ENCODE results near the gene KIF5A.
"Not testable (repeated sequence)": the region's sequence is repeated elsewhere in the genome, so short reads cannot be mapped to it uniquely, and the experiment has no call there.

Gene KIF5A

DNA sequence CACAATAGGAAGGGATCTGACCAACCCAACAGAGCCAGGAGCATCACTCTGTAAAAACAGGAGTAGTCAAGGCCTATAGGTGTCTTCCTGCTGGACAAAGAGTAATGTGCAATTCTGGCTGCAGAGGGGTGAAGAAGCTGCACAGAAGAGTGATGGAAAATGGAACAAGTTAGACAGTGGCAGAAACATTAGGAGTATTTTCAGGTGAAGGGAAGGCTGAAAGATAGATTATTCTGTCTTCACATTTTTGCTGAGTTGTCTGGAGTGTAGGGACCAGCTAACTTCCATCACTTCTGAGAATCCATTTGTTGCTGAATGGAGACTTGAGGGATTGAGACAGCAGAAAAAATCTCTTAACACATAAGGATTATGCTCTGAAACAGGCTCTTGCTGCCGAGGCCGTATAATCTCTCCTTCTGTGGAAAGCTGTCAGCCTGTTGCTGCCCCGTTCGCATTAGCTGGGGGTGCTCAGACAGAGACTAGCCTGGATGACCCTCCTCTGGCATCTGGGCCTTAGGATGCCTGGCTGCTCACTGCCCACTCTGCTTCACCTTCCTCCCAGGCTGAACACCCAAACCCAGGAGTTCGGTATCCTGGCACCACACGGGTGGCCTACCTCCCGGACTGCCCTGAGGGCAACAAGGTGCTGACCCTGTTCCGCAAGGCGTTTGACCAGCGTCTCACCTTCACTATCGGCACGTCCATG lies 58.3 kb downstream of the KIF5A start:
- no peak for DNase-seq (ENCODE audit: low read depth in 3 of 3)

DNA sequence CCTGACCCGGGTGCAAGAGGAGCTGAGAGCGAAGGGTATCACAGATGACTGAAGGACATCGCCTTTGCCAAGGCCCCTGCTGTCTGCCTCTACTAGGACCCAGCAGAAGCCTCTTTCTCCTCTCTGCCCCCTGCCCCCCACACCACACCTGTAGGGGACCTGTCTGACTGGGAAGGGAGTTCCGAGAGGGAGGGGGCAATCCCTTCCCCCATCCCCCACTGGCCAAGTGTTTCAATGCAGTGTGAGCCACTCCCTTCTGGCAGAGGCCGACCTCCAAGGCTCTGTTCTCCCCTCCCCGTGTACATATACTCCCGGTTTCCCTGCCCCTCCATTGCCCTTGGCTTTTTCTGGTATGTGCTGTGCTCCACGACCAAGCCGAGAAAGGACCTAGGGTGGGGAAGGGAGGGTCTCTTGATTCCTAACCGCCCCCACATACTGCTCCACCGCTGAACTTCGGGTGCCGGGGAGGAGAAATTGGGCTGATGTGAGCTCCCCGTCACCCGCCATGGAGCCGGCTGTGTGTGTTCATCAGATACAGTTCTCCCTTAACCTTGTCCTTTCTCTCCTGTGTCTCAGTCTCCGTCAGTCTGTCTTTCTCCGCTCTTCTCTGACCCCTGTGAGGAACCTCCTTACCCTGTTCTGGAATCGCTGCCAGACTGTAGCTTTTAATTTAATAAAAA lies 59.4 kb downstream of the KIF5A start:
- DNase-seq (ENCODE audit: low read depth in 3 of 3) = no peak

DNA sequence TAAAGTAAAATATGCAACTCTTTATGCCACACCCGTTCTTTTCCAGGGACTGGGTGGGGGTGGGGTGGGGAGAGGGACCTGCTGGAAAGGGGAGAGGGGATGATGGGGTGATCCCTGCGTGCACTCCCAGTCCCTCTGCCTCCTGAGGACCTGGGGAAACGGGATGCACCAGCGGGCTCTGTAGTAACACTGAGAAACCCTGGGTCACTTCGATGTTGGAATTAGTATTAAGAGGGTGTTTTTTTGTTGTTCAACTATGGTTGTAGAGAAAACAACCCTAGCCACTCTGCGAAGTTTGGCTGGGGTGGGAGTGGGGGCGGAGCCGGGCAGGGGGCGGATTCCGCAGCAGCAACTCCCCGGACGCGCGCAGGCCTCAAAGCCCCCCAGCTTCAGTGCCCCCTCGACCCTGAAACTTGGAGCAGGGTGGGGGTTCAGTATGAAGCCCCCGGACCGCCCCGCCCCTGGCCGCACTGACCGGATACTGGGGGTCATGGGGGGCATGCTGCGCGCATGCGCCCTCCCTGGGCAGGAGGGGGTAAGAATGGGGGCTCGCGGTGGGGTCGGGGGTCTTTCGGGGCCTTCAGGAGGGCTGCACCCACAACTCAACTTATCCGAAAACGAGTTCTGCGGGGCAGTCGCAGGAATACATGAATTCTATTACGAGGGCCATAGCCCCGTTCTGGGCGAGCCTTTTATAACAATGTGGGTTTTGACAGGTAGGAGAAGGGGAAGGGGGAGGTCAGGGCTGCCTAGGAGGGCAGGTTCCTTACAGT lies 60.1 kb downstream of the KIF5A start:
- DNase-seq (ENCODE audit: low read depth in 3 of 3) = no peak

GRCh38 chr12:57610554-57611107 lies 60.8 kb downstream of the KIF5A start:
- no peak for DNase-seq (ENCODE audit: low read depth in 3 of 3)

GRCh38 chr12:57611108-57611826 lies 61.4 kb downstream of the KIF5A start, which contains the start of gene ARHGEF25:
Gene ARHGEF25 (plus strand): TSS chr12:57611435. CDS start chr12:57611895, 460 bp downstream.
- no peak for DNase-seq (ENCODE audit: low read depth in 3 of 3)

GRCh38 chr12:57611827-57612710 lies 62.2 kb downstream of the KIF5A start:
- DNase-seq (ENCODE audit: low read depth in 3 of 3) = no peak

- DNase-seq (ENCODE audit: low read depth in 3 of 3) = no peak
These were observed 63.0 kb downstream of the KIF5A start for GRCh38 chr12:57612711-57613426.

- no peak for DNase-seq (ENCODE audit: low read depth in 3 of 3)
These were observed 63.7 kb downstream of the KIF5A start for GRCh38 chr12:57613427-57614109.

GRCh38 chr12:57614178-57614947 lies 64.5 kb downstream of the KIF5A start:
- DNase-seq (ENCODE audit: low read depth in 3 of 3) = no peak

- no peak for DNase-seq (ENCODE audit: low read depth in 3 of 3)
These were observed 65.2 kb downstream of the KIF5A start for GRCh38 chr12:57614948-57615500.

DNA sequence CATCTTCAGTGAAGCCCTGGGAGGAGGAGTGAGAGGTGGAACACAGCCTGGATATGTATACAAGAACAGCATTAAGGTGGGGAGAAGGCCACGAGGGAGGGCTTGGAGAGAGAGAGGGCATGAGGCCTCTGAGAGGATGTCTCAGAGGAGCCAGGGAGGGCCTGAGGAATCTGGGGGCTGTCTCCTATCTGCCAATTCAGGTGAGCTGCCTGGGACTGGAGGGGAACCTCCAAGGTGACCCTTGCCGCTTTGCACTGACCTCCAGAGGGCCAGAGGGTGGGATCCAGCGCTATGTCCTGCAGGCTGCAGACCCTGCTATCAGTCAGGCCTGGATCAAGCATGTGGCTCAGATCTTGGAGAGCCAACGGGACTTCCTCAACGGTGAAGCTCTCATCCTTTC lies 65.8 kb downstream of the KIF5A start:
- DNase-seq (ENCODE audit: low read depth in 3 of 3) = no peak

DNA sequence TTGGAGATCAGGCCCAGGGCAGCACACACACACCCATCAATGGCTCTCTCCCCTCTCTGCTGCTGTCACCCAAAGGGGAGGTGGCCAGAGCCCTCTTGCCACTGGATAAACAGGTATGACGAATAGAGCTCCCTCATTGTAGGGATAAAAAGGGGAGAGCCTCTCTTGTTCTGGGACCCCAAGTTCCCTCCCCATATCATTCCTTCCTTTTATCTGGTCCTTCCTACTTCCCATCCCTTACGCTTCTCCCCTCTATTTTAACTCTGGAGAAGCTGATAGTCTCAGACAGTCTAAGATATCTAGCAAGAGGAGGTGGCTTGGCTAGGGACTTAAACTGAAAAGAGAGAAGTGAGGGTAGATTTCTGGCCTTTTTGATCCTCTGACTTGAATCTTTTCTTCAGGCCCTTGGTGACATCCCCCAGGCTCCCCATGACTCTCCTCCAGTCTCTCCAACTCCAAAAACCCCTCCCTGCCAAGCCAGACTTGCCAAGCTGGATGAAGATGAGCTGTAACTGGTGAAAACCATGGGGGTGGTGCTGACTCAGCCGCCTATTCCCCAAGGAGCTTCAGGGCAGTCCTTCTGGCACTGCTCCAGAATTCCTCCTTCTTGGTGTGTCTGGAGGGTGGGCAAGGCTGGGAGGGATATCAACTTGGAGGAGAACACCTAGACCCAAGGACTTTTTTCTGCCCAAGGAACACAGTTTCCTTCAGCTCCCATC lies 66.7 kb downstream of the KIF5A start:
- DNase-seq (ENCODE audit: low read depth in 3 of 3) = no peak

DNA sequence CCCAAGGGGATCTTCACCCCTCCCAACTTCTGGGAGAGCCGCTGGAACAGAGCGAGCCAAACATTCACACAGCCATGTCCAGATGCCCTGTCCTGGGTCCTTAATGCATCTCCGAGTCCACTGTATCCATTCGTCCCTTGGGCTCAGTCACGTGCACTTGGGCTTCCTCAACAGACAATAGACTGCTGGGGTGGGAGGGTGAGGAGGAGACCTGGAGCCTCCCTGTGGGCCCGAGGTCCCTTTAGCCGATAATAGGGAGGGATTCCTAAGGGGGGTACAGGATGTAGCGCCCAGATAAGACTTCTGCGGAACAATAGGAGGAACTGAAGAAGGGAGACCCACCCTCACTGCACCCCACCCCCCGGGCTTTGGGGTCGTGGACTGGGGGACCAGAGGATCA lies 68.1 kb downstream of the KIF5A start:
- DNase-seq (ENCODE audit: low read depth in 3 of 3) = no peak

DNA sequence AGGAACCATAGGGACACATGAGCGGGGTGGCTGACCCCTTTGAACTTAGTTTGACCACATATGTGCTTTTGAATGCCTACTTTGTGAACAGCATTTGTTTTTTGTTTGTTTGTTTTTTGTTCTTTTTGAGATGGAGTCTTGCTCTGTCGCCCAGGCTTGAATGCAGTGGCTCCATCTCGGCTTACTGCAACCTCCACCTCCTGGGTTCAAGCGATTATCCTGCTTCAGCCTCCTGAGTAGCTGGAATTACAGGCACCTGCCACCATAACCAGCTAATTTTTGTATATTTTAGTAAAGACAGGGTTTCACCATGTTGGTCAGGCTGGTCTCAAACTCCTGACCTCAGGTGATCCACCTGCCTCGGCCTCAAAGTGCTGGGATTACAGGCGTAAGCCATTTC lies 68.6 kb downstream of the KIF5A start:
- not testable (repeated sequence) for DNase-seq (ENCODE audit: low read depth in 3 of 3)

GRCh38 chr12:57618966-57619433 lies 69.2 kb downstream of the KIF5A start:
- no peak for DNase-seq (ENCODE audit: low read depth in 3 of 3)

DNA sequence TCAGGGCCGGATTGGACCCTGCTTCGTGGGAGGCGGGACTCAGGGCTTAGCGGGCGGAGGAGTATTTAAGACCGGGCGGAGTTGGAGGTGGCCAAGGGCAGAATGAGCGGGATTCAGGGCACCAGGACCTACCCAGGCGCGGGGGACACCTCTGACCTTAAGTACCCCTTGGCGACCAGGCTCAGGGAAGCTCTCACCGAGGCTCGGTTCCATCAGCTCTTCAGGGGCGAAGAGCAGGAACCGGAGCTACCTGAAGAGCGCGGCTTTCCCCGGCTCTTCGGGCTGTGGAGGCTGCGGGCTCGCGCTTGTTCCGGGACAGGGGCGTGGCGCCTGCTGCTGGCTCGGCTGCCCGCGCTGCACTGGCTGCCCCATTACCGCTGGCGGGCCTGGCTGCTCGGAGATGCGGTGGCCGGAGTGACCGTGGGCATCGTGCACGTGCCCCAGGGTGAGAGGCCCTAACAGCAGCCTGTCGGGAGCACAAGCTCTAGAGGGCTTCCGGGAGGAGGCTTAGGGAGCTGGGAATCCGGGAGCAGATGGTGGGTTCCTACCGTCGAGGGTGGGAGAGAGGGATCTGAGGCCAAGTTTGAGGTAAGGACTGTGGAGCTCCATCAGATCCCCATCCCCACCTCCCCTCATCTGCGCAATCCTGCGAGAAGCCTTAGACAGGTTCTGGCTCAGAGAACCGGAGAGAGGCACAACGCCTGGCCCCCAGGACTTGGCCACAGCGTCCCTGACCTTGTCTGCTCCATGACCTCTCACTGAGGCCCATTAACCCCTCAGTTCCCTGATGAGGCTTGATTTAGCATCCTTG lies 69.8 kb downstream of the KIF5A start:
- DNase-seq (ENCODE audit: low read depth in 3 of 3) = no peak
